A204.1 (cell line): ENCODE measurements around the gene SYT8.

Experiments used
- FAIRE-seq: peaks from 2 replicates; lab custom pipeline; 2012; peaks lifted over from hg19 to GRCh38; lab: Jason Lieb, UNC

The SYT8 gene

DNA sequence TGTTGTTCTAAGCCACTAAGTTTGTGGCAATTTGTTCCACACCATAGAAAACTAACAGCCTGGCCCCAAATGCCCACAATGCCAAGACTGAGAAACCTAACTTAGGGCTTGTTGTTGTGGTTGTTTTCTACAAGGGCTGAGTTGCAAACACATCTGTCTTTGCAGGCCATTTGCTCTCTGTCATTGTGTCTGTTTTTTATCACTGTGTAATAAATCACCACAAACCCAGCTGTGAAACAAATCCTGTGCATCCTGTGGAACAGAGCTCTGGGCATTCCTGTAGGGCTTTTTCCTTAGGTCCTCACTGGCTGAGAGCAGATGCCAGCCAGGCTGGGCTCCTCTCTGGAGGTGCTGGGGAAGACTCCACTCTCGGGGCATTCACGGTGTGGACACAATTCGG lies 15.7 kb upstream of the SYT8 start:
- FAIRE-seq: no peak

GRCh38 chr11:1820463-1821325 lies 14.1 kb upstream of the SYT8 start:
- no peak for FAIRE-seq

GRCh38 chr11:1821562-1821961 lies 13.2 kb upstream of the SYT8 start:
- no peak for FAIRE-seq

DNA sequence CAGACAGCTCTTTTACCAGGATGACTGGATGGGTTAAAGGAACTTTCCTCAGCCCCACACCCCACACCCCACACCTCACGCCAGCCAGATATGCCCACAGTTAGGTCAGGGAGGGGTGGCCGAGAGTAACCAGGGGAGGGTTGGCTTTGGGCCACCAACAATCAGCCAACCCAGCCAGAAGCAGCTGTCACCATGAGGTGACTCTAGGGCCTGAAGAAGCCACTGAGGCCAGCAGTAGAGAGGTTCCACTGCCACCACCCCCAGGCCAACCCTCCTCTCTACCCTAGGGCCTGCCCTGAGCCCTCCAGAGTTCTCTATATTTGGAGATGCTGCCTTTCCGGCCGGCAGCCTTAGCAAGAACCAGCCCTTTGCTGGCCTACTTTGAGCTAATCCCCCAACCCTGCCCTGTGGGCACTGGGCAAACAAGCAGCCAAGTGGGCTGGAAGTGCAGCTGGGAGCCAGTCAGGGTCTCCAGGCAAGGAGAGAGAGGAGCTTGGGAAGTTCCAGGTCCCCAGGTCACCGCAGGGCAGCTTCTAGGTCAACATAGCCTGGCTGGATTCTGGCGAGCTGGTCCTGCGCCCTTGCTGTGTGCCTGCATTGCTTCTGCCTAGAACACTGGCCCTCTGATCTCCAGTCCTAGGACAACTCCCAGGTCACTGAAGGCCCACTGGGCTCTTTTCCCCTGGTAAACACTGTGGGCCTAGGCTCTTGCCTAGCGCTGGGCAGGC lies 12.0 kb upstream of the SYT8 start:
- FAIRE-seq: no peak

- FAIRE-seq: no peak
These were observed 11.2 kb upstream of the SYT8 start for GRCh38 chr11:1823376-1824220.

GRCh38 chr11:1824221-1825038 lies 10.4 kb upstream of the SYT8 start:
- FAIRE-seq: no peak

DNA sequence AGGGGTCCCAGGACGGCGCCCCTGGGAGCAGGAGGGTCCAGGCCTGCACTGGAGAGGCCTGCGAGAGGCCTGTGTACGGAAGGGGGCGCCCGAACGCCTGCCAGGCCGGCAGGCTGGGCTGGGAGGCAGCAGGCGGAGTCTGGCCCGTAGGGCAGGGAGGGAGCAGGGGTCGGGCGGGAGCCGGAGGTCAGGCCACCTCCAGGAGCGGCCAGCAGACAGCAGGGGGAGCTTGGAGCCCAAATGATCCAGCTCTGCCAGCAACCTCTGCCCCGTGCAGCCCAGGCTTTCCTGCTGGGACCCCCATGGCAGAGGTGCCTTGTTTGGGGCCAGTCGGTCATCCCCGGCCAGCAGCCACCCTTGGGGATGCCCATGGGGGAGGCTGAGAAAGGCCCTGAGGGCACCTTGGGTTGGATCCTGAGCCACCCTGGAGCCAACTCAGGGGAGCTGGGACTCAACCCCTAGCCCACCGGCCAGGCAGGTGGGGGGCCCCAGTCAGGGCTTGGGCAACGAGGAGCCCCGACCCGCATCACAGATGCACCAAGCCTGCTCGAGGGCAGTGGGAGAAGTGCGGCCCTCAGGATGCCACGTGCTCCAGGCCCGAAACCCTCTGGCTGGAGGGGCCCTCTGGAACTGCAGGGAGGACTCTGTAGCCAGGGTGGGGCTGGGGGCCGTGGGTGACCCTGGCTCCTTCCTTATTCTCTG lies 9.6 kb upstream of the SYT8 start:
- no peak for FAIRE-seq

DNA sequence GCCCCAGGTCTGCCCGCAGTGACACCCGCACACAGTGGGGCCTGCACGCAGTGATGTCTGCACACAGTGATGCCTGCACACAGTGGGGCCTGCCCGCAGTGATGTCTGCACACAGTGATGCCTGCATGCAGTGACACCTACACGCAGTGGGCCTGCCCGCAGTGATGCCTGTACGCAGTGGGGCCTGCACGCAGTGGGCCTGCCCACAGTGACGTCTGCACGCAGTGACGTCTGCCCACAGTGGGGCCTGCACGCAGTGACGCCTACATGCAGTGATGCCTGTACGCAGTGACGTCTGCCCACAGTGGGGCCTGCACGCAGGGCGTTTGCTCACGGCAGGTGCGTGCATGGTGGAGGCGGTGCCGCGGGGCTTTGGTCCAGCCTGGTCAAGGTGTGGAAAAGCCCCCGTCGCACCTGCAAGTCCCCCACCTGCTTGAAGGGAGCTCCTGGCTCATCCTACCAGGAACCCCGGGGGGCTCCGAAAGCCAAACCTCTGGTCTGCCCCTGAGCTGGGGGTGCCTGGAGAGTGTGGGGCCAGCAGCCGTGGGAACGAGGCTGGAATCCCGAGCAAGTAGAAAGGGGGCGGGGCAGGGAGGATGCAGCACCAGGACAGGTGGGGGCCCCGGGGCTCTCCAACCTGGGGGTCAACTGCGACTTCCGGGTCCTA lies 8.9 kb upstream of the SYT8 start:
- no peak for FAIRE-seq

- no peak for FAIRE-seq
These were observed 8.2 kb upstream of the SYT8 start for GRCh38 chr11:1826552-1827094.

DNA sequence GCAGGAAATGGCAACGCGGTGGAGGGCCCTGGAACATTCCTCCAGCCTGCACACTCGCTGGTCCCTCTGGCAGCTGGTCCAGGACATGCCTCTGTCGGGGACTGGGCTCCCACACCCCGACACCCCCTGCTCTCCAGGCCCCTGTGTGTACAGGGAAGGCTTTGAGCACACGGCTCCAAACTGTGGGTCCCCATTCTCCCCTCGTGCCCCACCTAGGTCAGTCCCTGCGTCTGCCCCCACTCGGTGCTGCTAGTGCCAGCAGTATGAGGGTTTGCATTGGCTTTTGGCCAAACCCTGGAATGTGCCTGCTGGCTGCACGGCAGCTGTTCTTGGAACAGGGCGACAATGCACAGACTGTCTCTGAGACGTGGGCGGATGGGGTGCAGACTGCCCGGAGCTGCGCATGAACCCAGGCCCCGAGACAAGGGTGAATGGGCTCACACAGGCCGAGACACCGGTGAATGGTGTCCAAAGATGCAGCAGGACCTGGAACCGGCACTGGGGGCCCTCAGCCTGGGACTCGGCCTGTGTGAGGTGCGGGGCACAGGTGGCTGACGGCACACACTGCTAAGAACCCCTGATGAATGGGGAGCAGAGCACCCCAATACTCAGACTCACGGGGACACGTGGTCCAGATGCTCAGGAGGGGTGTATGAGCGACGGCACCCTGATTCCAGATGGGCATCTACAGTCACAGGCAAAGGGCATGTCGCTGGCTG lies 7.5 kb upstream of the SYT8 start:
- FAIRE-seq: no peak

GRCh38 chr11:1827931-1828330 lies 6.9 kb upstream of the SYT8 start:
- FAIRE-seq: no peak

DNA sequence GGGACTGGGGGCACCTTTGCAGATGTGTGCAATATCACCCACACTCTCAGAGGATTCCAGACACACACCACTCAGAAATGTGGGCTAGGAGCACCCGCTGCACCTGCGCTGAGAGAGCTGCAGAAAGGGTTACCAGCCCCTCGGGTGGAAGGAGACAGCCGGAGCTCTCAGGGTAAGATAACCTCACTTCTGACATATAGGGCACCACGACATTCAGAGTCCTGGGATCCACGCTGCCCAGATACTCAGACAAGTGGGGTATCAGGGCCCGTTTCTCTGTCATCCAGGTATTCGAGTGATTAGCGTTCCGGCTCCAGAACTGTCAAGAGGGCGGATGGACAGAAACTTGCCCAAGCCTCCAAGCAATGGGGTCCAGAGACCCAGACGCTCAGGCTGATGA lies 6.2 kb upstream of the SYT8 start:
- FAIRE-seq: no peak

DNA sequence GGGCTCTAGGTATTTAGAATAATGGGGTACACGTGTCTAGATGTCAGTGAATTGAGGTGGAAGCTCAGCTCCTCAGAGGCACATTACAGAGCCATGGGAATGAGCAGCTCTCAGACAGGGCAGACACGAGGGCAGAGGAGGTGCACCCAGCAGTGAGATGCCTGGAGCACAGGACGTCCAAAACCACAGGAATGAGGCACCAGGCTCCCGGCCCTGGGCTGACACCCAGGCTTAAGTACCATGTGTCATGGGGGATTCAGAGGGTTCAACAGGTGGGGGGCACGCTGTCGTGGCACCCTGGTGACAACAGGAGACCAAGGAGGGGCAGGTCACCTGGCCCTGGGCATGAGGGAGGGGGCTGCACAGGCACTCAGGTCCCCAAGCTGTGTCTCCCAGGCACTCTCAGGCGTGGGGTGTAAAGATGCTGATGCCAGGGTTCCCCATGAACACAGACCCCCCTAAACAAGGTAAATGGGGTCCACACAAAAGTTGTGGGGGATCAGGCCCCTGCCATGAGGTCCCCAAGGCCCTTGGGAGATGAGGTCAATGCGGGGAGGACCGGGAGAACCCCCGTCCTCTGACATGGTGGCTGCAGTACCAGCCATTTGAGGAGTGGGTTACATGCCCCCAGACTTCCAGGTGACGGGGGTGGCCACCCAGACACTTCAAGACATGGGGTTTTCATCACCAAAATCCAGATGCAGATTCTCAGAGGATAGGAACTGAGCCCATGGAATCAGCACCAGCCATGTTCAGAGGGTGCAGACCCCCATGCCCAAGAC lies 5.6 kb upstream of the SYT8 start:
- no peak for FAIRE-seq

DNA sequence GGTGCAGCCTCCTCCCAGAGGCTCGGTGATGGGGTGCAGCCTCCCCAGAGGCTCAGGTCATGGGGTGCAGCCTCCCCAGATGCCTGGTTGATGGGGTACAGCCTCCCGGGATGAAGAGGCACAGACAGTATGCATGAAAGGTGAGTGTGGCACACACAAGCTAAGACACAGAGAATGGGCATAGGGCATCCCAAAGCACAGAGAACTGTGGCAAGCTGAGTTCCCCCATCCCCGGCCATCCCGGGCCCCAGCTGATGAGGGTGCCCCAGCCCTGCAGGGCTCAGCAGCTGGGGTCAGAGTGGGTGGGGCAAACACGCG lies 4.8 kb upstream of the SYT8 start:
- FAIRE-seq: no peak

DNA sequence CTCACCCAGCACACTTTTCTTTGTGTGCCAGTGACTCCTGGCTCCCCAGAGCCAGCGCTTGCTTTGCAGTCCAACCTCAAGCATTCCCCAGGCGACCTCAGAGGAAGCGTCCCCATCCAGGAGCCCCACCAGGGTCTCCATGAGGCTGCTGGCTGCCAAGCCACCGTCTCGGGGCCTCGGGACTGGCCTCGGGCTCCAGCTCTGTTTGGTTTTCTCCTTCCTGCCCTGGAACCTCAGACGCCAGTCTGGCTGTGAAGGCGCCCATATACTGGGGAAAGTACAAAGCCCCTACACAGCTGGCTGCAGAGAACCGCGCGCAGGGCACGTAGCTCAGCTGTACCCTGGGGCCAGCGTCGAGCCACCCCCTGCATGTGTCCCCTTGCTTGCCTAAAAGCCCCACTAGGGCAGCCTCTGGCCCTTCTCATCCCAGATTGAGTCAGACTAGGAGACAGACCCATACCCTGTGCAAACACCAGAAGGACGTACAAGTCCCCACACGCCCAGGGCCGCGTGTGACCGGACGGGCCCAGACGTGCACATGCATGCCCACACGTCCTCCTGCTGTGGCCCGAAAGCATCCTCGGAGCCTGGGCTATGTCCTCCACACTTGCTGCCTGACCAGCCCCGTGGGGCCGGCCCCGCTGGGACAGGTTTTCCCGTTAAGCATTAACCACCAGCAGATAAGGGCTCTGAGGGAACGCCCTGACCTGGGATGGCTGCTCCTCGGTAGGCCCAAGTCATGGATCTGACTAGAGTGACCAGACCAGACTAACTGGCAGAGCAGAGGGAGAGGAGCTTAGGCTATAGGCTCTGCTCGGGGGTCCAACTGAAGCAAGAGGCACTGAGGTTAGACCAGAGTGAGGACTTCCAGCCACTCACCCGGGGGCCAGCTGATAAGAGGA lies 4.2 kb upstream of the SYT8 start:
- no peak for FAIRE-seq

DNA sequence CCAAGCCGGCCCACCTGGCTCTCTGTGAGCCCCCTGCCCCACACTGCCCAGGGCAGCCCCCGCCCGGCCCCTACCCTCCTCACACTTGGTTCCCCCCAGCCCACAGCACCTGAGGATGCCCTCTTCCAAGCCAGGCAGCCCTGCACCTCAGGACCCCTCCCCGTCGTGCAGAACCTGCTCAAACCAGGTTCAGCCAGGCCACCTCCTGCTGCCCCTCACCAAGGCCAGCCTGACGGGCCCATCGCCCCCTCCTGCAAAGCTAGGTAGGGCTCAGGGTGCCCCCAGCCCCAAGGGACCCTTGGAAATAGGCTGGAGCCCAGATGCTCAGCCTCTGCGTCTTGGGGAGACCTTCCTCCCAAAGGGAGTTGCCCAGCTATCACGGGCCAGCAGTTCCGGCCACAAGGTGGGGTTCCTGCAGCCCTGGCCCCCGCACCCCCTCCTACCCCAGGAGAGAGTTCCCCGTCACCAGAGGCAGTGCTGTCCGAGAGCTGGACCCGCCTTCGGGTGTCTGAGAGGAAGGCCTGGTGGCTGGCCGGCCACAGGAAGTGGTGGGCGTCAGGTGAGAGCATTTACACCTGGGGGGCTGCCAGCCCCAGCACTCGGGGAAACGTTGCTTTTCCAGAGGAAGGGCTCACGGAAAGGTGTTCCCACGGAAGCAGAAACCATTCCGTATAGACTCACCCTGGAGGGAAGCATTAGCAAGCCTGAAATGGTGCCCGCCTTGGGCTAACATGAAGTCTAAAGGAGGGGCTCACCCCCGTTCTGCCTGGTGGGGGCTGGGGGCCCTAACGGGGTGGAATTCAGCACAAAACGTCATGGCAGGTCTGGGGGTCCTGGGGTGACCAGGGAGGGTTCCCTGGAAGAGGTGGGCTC lies 3.2 kb upstream of the SYT8 start:
- FAIRE-seq: no peak
